IMR-90 (cell line): ENCODE results near the gene CDK7. TPM values are rescaled to one million over a fixed set of nuclear protein-coding genes. Genes with fewer than 3 reads are reported as not detected.

Experiments used
- ATAC-seq: fragments of 200-7000 bp; cut with Tn5 transposase; 2 replicates; pipeline ENCODE4 v1.9.1; 2020; ENCODE audit warnings: low read depth, mild to moderate bottlenecking, moderate library complexity
- BruUV-seq: library from RNA; stranded (reverse); fragments of 400-500 nt; replicated peaks from 2 replicates; lab custom pipeline; 2021; lab: Mats Ljungman, UMichigan
- CTCF ChIA-PET: fragments of 300-600 bp; formaldehyde crosslinking; extraction: SDS; loops from one replicate; lab custom pipeline; 2021; ENCODE audit warnings: antibody characterized with exemption; lab: Yijun Ruan, JAX
- POLR2A ChIA-PET: fragments of 300-600 bp; sonication (Branson Sonifier 250); formaldehyde crosslinking; loops from one replicate; lab custom pipeline; 2022; ENCODE audit warnings: antibody characterized with exemption; ENCODE audit not compliant: unreplicated experiment; lab: Charles Lee
- DNase-seq: peaks from one replicate; pipeline ENCODE4 v3.0.0; 2013
- H2AFZ ChIP-seq: replicated peaks from 2 replicates; pipeline ENCODE3; 2013; ENCODE audit warnings: low read length, mild to moderate bottlenecking; ENCODE audit not compliant: poor library complexity
- H2AK5ac ChIP-seq: 2 replicates; pipeline ENCODE4 v1.6.1; 2013; ENCODE audit warnings: low read depth, low read length, inconsistent platforms
- H2AK9ac ChIP-seq: replicated peaks from 2 replicates; pipeline ENCODE3; 2013; ENCODE audit warnings: mild to moderate bottlenecking, low read depth, low read length, moderate library complexity; ENCODE audit not compliant: poor library complexity
- H2BK120ac ChIP-seq: 2 replicates; pipeline ENCODE4 v1.6.1; 2013; ENCODE audit warnings: low read depth, low read length, inconsistent platforms
- H2BK15ac ChIP-seq: 3 replicates; pipeline ENCODE4 v1.6.1; 2013; ENCODE audit warnings: low read depth, low read length, inconsistent platforms
- H2BK20ac ChIP-seq: 2 replicates; pipeline ENCODE4 v1.6.1; 2013; ENCODE audit warnings: low read depth, mild to moderate bottlenecking, inconsistent platforms, low read length, moderate library complexity
- H2BK5ac ChIP-seq: 2 replicates; pipeline ENCODE4 v1.6.1; 2013; ENCODE audit warnings: mild to moderate bottlenecking, low read depth, low read length, inconsistent platforms; ENCODE audit not compliant: poor library complexity, severe bottlenecking
- H3K14ac ChIP-seq: replicated peaks from 2 replicates; pipeline ENCODE4 v1.6.1; 2013; ENCODE audit warnings: low read depth, low read length, inconsistent platforms
- H3K18ac ChIP-seq: 2 replicates; pipeline ENCODE4 v1.6.1; 2013; ENCODE audit warnings: low read depth, low read length, control low read depth
- H3K23ac ChIP-seq: 2 replicates; pipeline ENCODE4 v1.6.1; 2013; ENCODE audit warnings: low read depth, low read length, inconsistent platforms
- H3K27ac ChIP-seq: 2 replicates; pipeline ENCODE4 v1.5.1; 2013; ENCODE audit warnings: mild to moderate bottlenecking, control low read depth, low read length; ENCODE audit not compliant: insufficient read depth
- H3K27me3 ChIP-seq: 2 replicates; pipeline ENCODE4 v1.6.1; 2013; ENCODE audit warnings: low read length; ENCODE audit not compliant: control insufficient read depth, insufficient read depth
- H3K36me3 ChIP-seq: 2 replicates; pipeline ENCODE4 v1.6.1; 2013; ENCODE audit warnings: low read length, mixed read lengths; ENCODE audit not compliant: control insufficient read depth, insufficient read depth
- H3K4ac ChIP-seq: 2 replicates; pipeline ENCODE4 v1.6.1; 2013; ENCODE audit warnings: low read depth, low read length, inconsistent platforms
- H3K4me1 ChIP-seq: 2 replicates; pipeline ENCODE4 v1.6.1; 2013; ENCODE audit warnings: low read length, mixed read lengths; ENCODE audit not compliant: control insufficient read depth, insufficient read depth
- H3K4me2 ChIP-seq: 2 replicates; pipeline ENCODE4 v1.6.1; 2013; ENCODE audit warnings: low read depth, mild to moderate bottlenecking, control low read depth, low read length, moderate library complexity
- H3K4me3 ChIP-seq: 2 replicates; pipeline ENCODE4 v1.5.1; 2013; ENCODE audit warnings: low read depth, mild to moderate bottlenecking, control low read depth, low read length, moderate library complexity; ENCODE audit not compliant: insufficient read depth
- H3K56ac ChIP-seq: 2 replicates; pipeline ENCODE4 v1.6.1; 2013; ENCODE audit warnings: low read length, inconsistent platforms; ENCODE audit not compliant: insufficient read depth; ENCODE audit errors: extremely low read depth
- H3K79me1 ChIP-seq, 2 experiments: 2 replicates each; pipeline ENCODE4 v1.6.1; 2013; ENCODE audit warnings: low read length in 2 of 2, inconsistent platforms in 1 of 2, low read depth in 1 of 2
- H3K9ac ChIP-seq: 2 replicates; pipeline ENCODE4 v1.6.1; 2013; ENCODE audit warnings: low read depth, low read length, control low read depth
- H3K9me1 ChIP-seq: 2 replicates; pipeline ENCODE4 v1.6.1; 2013; ENCODE audit warnings: low read length, inconsistent platforms; ENCODE audit not compliant: insufficient read depth
- H3K9me3 ChIP-seq: 2 replicates; pipeline ENCODE4 v1.6.1; 2013; ENCODE audit warnings: low read length; ENCODE audit not compliant: control insufficient read depth, insufficient read depth
- H4K20me1 ChIP-seq: 2 replicates; pipeline ENCODE4 v1.6.1; 2013; ENCODE audit warnings: low read length, inconsistent platforms; ENCODE audit not compliant: insufficient read depth
- H4K5ac ChIP-seq: 2 replicates; pipeline ENCODE4 v1.6.1; 2013; ENCODE audit warnings: mild to moderate bottlenecking, low read depth, low read length, control low read depth
- H4K8ac ChIP-seq, 2 experiments: 2 replicates each; pipeline ENCODE4 v1.6.1; 2013; ENCODE audit warnings: low read depth in 2 of 2, low read length in 2 of 2, control low read depth in 1 of 2, inconsistent platforms in 1 of 2
- H4K91ac ChIP-seq: 2 replicates; pipeline ENCODE4 v1.6.1; 2013; ENCODE audit warnings: low read depth, low read length, inconsistent platforms; ENCODE audit not compliant: insufficient read depth
- BHLHE40 ChIP-seq: fragments of 150-350 bp; IDR thresholded peaks from 2 replicates; pipeline ENCODE4 v1.6.1; 2016; ENCODE audit warnings: mild to moderate bottlenecking, low read depth, low read length
- CEBPB ChIP-seq: IDR thresholded peaks from 2 replicates; pipeline ENCODE4 v1.6.1; 2012; ENCODE audit warnings: low read depth, low read length, improper control_type of control experiment
- CHD1 ChIP-seq: IDR thresholded peaks from 2 replicates; pipeline ENCODE4 v1.6.1; 2012; ENCODE audit warnings: low read depth, low read length, improper control_type of control experiment
- CTCF ChIP-seq: conservative IDR thresholded peaks from 2 replicates; pipeline ENCODE4 v1.5.1; 2012; ENCODE audit warnings: mild to moderate bottlenecking, low read depth, low read length, improper control_type of control experiment
- FOS ChIP-seq: fragments of 150-350 bp; IDR thresholded peaks from 2 replicates; pipeline ENCODE4 v1.6.1; 2016; ENCODE audit warnings: low read depth, low read length
- MAFK ChIP-seq: IDR thresholded peaks from 2 replicates; pipeline ENCODE4 v1.6.1; 2012; ENCODE audit warnings: low read depth, low read length, improper control_type of control experiment
- MAZ ChIP-seq: IDR thresholded peaks from 2 replicates; pipeline ENCODE4 v1.6.1; 2012; ENCODE audit warnings: low read depth, mild to moderate bottlenecking, low read length, improper control_type of control experiment, moderate library complexity, borderline replicate concordance
- MXI1 ChIP-seq: IDR thresholded peaks from 2 replicates; pipeline ENCODE4 v1.6.1; 2012; ENCODE audit warnings: low read depth, mild to moderate bottlenecking, low read length, moderate library complexity, borderline replicate concordance
- NFE2L2 ChIP-seq: fragments of 150-350 bp; IDR thresholded peaks from 2 replicates; pipeline ENCODE4 v1.6.1; 2016; ENCODE audit warnings: low read depth, mild to moderate bottlenecking, low read length
- POLR2A ChIP-seq: IDR thresholded peaks from 2 replicates; pipeline ENCODE4 v1.6.1; 2012; ENCODE audit warnings: mild to moderate bottlenecking, low read depth, low read length
- RAD21 ChIP-seq: IDR thresholded peaks from 2 replicates; pipeline ENCODE4 v1.6.1; 2012; ENCODE audit warnings: low read length, improper control_type of control experiment
- RCOR1 ChIP-seq: IDR thresholded peaks from 2 replicates; pipeline ENCODE4 v1.6.1; 2012; ENCODE audit warnings: mild to moderate bottlenecking, low read length, improper control_type of control experiment; ENCODE audit not compliant: insufficient replicate concordance
- RFX5 ChIP-seq: IDR thresholded peaks from 2 replicates; pipeline ENCODE4 v1.8.0; 2012; ENCODE audit warnings: low read depth, mild to moderate bottlenecking, low read length, moderate library complexity
- SMC3 ChIP-seq: fragments of 150-350 bp; IDR thresholded peaks from 2 replicates; pipeline ENCODE4 v1.6.1; 2016; ENCODE audit warnings: low read depth, mild to moderate bottlenecking, antibody characterized with exemption, low read length, moderate library complexity
- WGBS, 2 experiments: methylation state at CpG; one replicate each; pipeline versions ENCODE4 v1.1.5 to v1.1.7; 2013; ENCODE audit warnings: missing lambda C conversion rate in 2 of 2; ENCODE audit not compliant: insufficient read length in 1 of 2; ENCODE audit errors: extremely low coverage in 2 of 2; 5-methylcytosine and 5-hydroxymethylcytosine counted together
- dilution Hi-C: fragments of 300-500 bp; cut with HindIII; formaldehyde crosslinking; loops from one replicate; pipeline ENCODE4 v1.14.3; 2018; ENCODE audit warnings: low sequenced_read_pairs; ENCODE audit not compliant: unreplicated experiment
- in situ Hi-C: fragments of 300-500 bp; cut with MboI; formaldehyde crosslinking; loops from 3 replicates; pipeline ENCODE4 v1.14.3; 2019; ENCODE audit warnings: low sequenced_read_pairs, inconsistent platforms, mixed read lengths
- intact Hi-C: fragments of 100-400 bp; cut with micrococcal nuclease; formaldehyde crosslinking; loops from 2 replicates; pipeline ENCODE4 v1.10.0; 2022
- polyA plus RNA-seq, 3 experiments: library from polyadenylated mRNA; depleted of rRNA; stranded (reverse); fragments of >200 nt; gene quantifications; 2 replicates each; pipeline ENCODE4 v1.2.3, GENCODE V29; 2012; ENCODE audit warnings: low replicate concordance in 1 of 3
- total RNA-seq: library from RNA; depleted of rRNA; stranded (reverse); fragments of >200 nt; gene quantifications from 2 replicates; pipeline ENCODE4 v1.2.3, GENCODE V29; 2012
- TF ChIP-seq, protein P1 (sequence below): fragments of 150-350 bp; IDR thresholded peaks from 2 replicates; pipeline ENCODE4 v1.6.1; 2016; ENCODE audit warnings: low read depth, mild to moderate bottlenecking, low read length, moderate library complexity, borderline replicate concordance
- TF ChIP-seq, protein P2 (sequence below): fragments of 150-350 bp; IDR thresholded peaks from 2 replicates; pipeline ENCODE4 v1.6.1; 2017; ENCODE audit warnings: mild to moderate bottlenecking, antibody characterized with exemption, low read length, low read depth

Gene CDK7
- total and polyA plus RNA-seq, 2 of the 4 experiments (the other 2 are of a cell fraction) = 59.8 to 65.6 TPM

GRCh38 chr5:69231281-69231680 lies 3.4 kb upstream of the CDK7 start:
- POLR2A ChIA-PET = no interaction called here

More at GRCh38 chr5:69231281-69231680, 3.4 kb upstream of the CDK7 start:
- intact Hi-C loops (no loop called here), in situ Hi-C loops (no loop called here), dilution Hi-C loops (no loop called here)
- no peak overlapping the region for H3K4me3 ChIP-seq
- peaks cover 3% of the 10 kb centered on the region; the same call in 1 of the 2 replicates for H3K36me3 ChIP-seq
- 100% methylated on average over 2 of the region's 6 CpGs; no CpG with 5 or more reads in 1 of the 2 experiments for WGBS, 2 experiments
- H3K27me3 ChIP-seq = no peaks in the 10 kb centered on the region
- no peak overlapping the region for H3K23ac ChIP-seq
- no peak overlapping the region for H4K5ac ChIP-seq
- peaks cover 3 to 13% of the 10 kb centered on the region in 2 experiments; a peak in 2 of 4 replicates for H3K79me1 ChIP-seq
- no peak overlapping the region for H3K4me2 ChIP-seq
- H3K4me1 ChIP-seq = no peaks in the 10 kb centered on the region
- H2AFZ ChIP-seq = no peak overlapping the region
- TF ChIP-seq NFE2L2 (no peak), RFX5 (no peak), RAD21 (no peak), CEBPB (no peak), MAZ (no peak), MXI1 (no peak), SMC3 (no peak), POLR2A (no peak), MAFK (no peak), CHD1 (no peak), RCOR1 (no peak), FOS (no peak), CTCF (no peak), BHLHE40 (no peak)
- TF ChIP-seq, protein P1, sequence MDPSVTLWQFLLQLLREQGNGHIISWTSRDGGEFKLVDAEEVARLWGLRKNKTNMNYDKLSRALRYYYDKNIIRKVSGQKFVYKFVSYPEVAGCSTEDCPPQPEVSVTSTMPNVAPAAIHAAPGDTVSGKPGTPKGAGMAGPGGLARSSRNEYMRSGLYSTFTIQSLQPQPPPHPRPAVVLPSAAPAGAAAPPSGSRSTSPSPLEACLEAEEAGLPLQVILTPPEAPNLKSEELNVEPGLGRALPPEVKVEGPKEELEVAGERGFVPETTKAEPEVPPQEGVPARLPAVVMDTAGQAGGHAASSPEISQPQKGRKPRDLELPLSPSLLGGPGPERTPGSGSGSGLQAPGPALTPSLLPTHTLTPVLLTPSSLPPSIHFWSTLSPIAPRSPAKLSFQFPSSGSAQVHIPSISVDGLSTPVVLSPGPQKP = no peak
- TF ChIP-seq, protein P2, sequence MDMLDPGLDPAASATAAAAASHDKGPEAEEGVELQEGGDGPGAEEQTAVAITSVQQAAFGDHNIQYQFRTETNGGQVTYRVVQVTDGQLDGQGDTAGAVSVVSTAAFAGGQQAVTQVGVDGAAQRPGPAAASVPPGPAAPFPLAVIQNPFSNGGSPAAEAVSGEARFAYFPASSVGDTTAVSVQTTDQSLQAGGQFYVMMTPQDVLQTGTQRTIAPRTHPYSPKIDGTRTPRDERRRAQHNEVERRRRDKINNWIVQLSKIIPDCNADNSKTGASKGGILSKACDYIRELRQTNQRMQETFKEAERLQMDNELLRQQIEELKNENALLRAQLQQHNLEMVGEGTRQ = no peak
- no peak overlapping the region for H2BK15ac ChIP-seq
- H2AK5ac ChIP-seq = no peak overlapping the region
- DNase-seq (no peak), ATAC-seq (no peak)
- BruUV-seq = no TSS peak
- CTCF ChIA-PET = no interaction called here
- H4K20me1 ChIP-seq = no peaks in the 10 kb centered on the region
- no peak overlapping the region for H2AK9ac ChIP-seq
- H2BK5ac ChIP-seq = no peak overlapping the region
- H4K91ac ChIP-seq = no peak overlapping the region
- no peak overlapping the region for H2BK120ac ChIP-seq
- no peak overlapping the region for H4K8ac ChIP-seq
- H3K56ac ChIP-seq = no peak overlapping the region
- no peak overlapping the region for H3K9ac ChIP-seq
- no peak overlapping the region for H3K4ac ChIP-seq
- no peaks in the 10 kb centered on the region for H3K9me1 ChIP-seq
- H3K9me3 ChIP-seq = no peaks in the 10 kb centered on the region
- no peak overlapping the region for H2BK20ac ChIP-seq
- no peak overlapping the region for H3K18ac ChIP-seq
- H3K27ac ChIP-seq = no peak overlapping the region
- no peak overlapping the region for H3K14ac ChIP-seq
